ENCODE data around the gene GPR155.

The GPR155 gene

GRCh38 chr2:174454566-174454965 lies 32.3 kb downstream of the GPR155 start:
- Histone ChIP-seq H3K27me3 (ENCODE audit: control insufficient read depth in 1 of 2, insufficient read depth in 2 of 2, low read length in 2 of 2) (no peaks in the 10 kb centered on the region), H3K4me3 (ENCODE audit: low read length in 2 of 2) (no peak overlapping the region), H3K9ac (ENCODE audit: low read length in 2 of 2) (no peak overlapping the region), H3K4me1 (ENCODE audit: control insufficient read depth, insufficient read depth, low read length) (no peaks in the 10 kb centered on the region), H3K9me3 (ENCODE audit: control insufficient read depth in 2 of 2, low read length in 2 of 2) (no peaks in the 10 kb centered on the region), H3K27ac (ENCODE audit: low read length) (no peak overlapping the region), H3K36me3 (ENCODE audit: control insufficient read depth in 2 of 2, insufficient read depth in 2 of 2, low read length in 2 of 2) (peaks cover 22 to 28% of the 10 kb centered on the region in 2 donors)

GRCh38 chr2:174450021-174450816 lies 36.6 kb downstream of the GPR155 start:
- H3K27ac ChIP-seq (ENCODE audit: low read length) = no peak overlapping the region
- H3K4me3 ChIP-seq (ENCODE audit: low read length in 2 of 2) = no peak overlapping the region
- H3K27me3 ChIP-seq (ENCODE audit: control insufficient read depth in 1 of 2, insufficient read depth in 2 of 2, low read length in 2 of 2) = no peaks in the 10 kb centered on the region
- H3K9me3 ChIP-seq (ENCODE audit: control insufficient read depth in 2 of 2, low read length in 2 of 2) = no peaks in the 10 kb centered on the region
- no peak overlapping the region for H3K9ac ChIP-seq (ENCODE audit: low read length in 2 of 2)
- H3K4me1 ChIP-seq (ENCODE audit: control insufficient read depth, insufficient read depth, low read length) = no peaks in the 10 kb centered on the region
- H3K36me3 ChIP-seq (ENCODE audit: control insufficient read depth in 2 of 2, insufficient read depth in 2 of 2, low read length in 2 of 2) = peaks cover 10 to 14% of the 10 kb centered on the region in 2 donors

- Histone ChIP-seq H3K27me3 (ENCODE audit: control insufficient read depth in 1 of 2, insufficient read depth in 2 of 2, low read length in 2 of 2) (no peaks in the 10 kb centered on the region), H3K4me1 (ENCODE audit: control insufficient read depth, insufficient read depth, low read length) (no peaks in the 10 kb centered on the region), H3K36me3 (ENCODE audit: control insufficient read depth in 2 of 2, insufficient read depth in 2 of 2, low read length in 2 of 2) (peaks cover 13 to 15% of the 10 kb centered on the region in 2 donors), H3K9ac (ENCODE audit: low read length in 2 of 2) (no peak overlapping the region), H3K9me3 (ENCODE audit: control insufficient read depth in 2 of 2, low read length in 2 of 2) (no peaks in the 10 kb centered on the region), H3K27ac (ENCODE audit: low read length) (no peak overlapping the region), H3K4me3 (ENCODE audit: low read length in 2 of 2) (no peak overlapping the region)
Measured at GRCh38 chr2:174449033-174449432, 37.8 kb downstream of the GPR155 start.

- Histone ChIP-seq H3K4me1 (ENCODE audit: control insufficient read depth, insufficient read depth, low read length) (peaks cover 7% of the 10 kb centered on the region), H3K27ac (ENCODE audit: low read length) (no peak overlapping the region), H3K36me3 (ENCODE audit: control insufficient read depth in 2 of 2, insufficient read depth in 2 of 2, low read length in 2 of 2) (peaks cover 15 to 18% of the 10 kb centered on the region in 2 donors)
Measured at GRCh38 chr2:174446531-174446930, 40.3 kb downstream of the GPR155 start.

GRCh38 chr2:174445248-174445647 lies 41.6 kb downstream of the GPR155 start:
- H3K9me3 ChIP-seq (ENCODE audit: control insufficient read depth in 2 of 2, low read length in 2 of 2) = no peaks in the 10 kb centered on the region
- peaks cover 7% of the 10 kb centered on the region for H3K4me1 ChIP-seq (ENCODE audit: control insufficient read depth, insufficient read depth, low read length)
- no peaks in the 10 kb centered on the region for H3K27me3 ChIP-seq (ENCODE audit: control insufficient read depth in 1 of 2, insufficient read depth in 2 of 2, low read length in 2 of 2)
- H3K36me3 ChIP-seq (ENCODE audit: control insufficient read depth in 2 of 2, insufficient read depth in 2 of 2, low read length in 2 of 2) = peaks cover 15 to 18% of the 10 kb centered on the region in 2 donors
- H3K27ac ChIP-seq (ENCODE audit: low read length) = no peak overlapping the region
- no peak overlapping the region for H3K9ac ChIP-seq (ENCODE audit: low read length in 2 of 2)
- H3K4me3 ChIP-seq (ENCODE audit: low read length in 2 of 2) = peak overlapping the region in 1 of 2 donors; percentile 25

More at GRCh38 chr2:174446531-174446930, 40.3 kb downstream of the GPR155 start:
- H3K4me3 ChIP-seq (ENCODE audit: low read length in 2 of 2) = no peak overlapping the region
- H3K27me3 ChIP-seq (ENCODE audit: control insufficient read depth in 1 of 2, insufficient read depth in 2 of 2, low read length in 2 of 2) = no peaks in the 10 kb centered on the region
- H3K9ac ChIP-seq (ENCODE audit: low read length in 2 of 2) = no peak overlapping the region
- no peaks in the 10 kb centered on the region for H3K9me3 ChIP-seq (ENCODE audit: control insufficient read depth in 2 of 2, low read length in 2 of 2)

GRCh38 chr2:174444761-174445160 lies 42.1 kb downstream of the GPR155 start:
- Histone ChIP-seq H3K9ac (ENCODE audit: low read length in 2 of 2) (no peak overlapping the region), H3K36me3 (ENCODE audit: control insufficient read depth in 2 of 2, insufficient read depth in 2 of 2, low read length in 2 of 2) (peaks cover 18% of the 10 kb centered on the region in 2 donors), H3K27ac (ENCODE audit: low read length) (no peak overlapping the region), H3K9me3 (ENCODE audit: control insufficient read depth in 2 of 2, low read length in 2 of 2) (no peaks in the 10 kb centered on the region), H3K4me1 (ENCODE audit: control insufficient read depth, insufficient read depth, low read length) (peaks cover 7% of the 10 kb centered on the region), H3K27me3 (ENCODE audit: control insufficient read depth in 1 of 2, insufficient read depth in 2 of 2, low read length in 2 of 2) (no peaks in the 10 kb centered on the region), H3K4me3 (ENCODE audit: low read length in 2 of 2) (peak overlapping the region in 1 of 2 donors; percentile 25)

GRCh38 chr2:174442546-174443510 lies 44.0 kb downstream of the GPR155 start:
- Histone ChIP-seq H3K4me1 (ENCODE audit: control insufficient read depth, insufficient read depth, low read length) (peaks cover 10% of the 10 kb centered on the region), H3K27ac (ENCODE audit: low read length) (no peak overlapping the region), H3K9ac (ENCODE audit: low read length in 2 of 2) (no peak overlapping the region), H3K9me3 (ENCODE audit: control insufficient read depth in 2 of 2, low read length in 2 of 2) (no peaks in the 10 kb centered on the region), H3K27me3 (ENCODE audit: control insufficient read depth in 1 of 2, insufficient read depth in 2 of 2, low read length in 2 of 2) (no peaks in the 10 kb centered on the region), H3K36me3 (ENCODE audit: control insufficient read depth in 2 of 2, insufficient read depth in 2 of 2, low read length in 2 of 2) (peaks cover 13 to 18% of the 10 kb centered on the region in 2 donors), H3K4me3 (ENCODE audit: low read length in 2 of 2) (no peak overlapping the region)

- Histone ChIP-seq H3K4me1 (ENCODE audit: control insufficient read depth, insufficient read depth, low read length) (peaks cover 10% of the 10 kb centered on the region), H3K36me3 (ENCODE audit: control insufficient read depth in 2 of 2, insufficient read depth in 2 of 2, low read length in 2 of 2) (peaks cover 19 to 24% of the 10 kb centered on the region in 2 donors)
Measured at GRCh38 chr2:174439950-174440349, 46.9 kb downstream of the GPR155 start.

GRCh38 chr2:174439323-174439722 lies 47.5 kb downstream of the GPR155 start:
- H3K36me3 ChIP-seq (ENCODE audit: control insufficient read depth in 2 of 2, insufficient read depth in 2 of 2, low read length in 2 of 2) = peaks cover 15 to 24% of the 10 kb centered on the region in 2 donors
- H3K27me3 ChIP-seq (ENCODE audit: control insufficient read depth in 1 of 2, insufficient read depth in 2 of 2, low read length in 2 of 2) = no peaks in the 10 kb centered on the region
- no peak overlapping the region for H3K9ac ChIP-seq (ENCODE audit: low read length in 2 of 2)
- H3K4me1 ChIP-seq (ENCODE audit: control insufficient read depth, insufficient read depth, low read length) = peaks cover 10% of the 10 kb centered on the region
- no peak overlapping the region for H3K4me3 ChIP-seq (ENCODE audit: low read length in 2 of 2)
- H3K27ac ChIP-seq (ENCODE audit: low read length) = no peak overlapping the region
- no peaks in the 10 kb centered on the region for H3K9me3 ChIP-seq (ENCODE audit: control insufficient read depth in 2 of 2, low read length in 2 of 2)

More at GRCh38 chr2:174439950-174440349, 46.9 kb downstream of the GPR155 start:
- Histone ChIP-seq H3K9ac (ENCODE audit: low read length in 2 of 2) (no peak overlapping the region), H3K4me3 (ENCODE audit: low read length in 2 of 2) (no peak overlapping the region), H3K27me3 (ENCODE audit: control insufficient read depth in 1 of 2, insufficient read depth in 2 of 2, low read length in 2 of 2) (no peaks in the 10 kb centered on the region), H3K27ac (ENCODE audit: low read length) (no peak overlapping the region), H3K9me3 (ENCODE audit: control insufficient read depth in 2 of 2, low read length in 2 of 2) (no peaks in the 10 kb centered on the region)

GRCh38 chr2:174438146-174438886 lies 48.5 kb downstream of the GPR155 start:
- H3K36me3 ChIP-seq (ENCODE audit: control insufficient read depth in 2 of 2, insufficient read depth in 2 of 2, low read length in 2 of 2) = peaks cover 15 to 20% of the 10 kb centered on the region in 2 donors
- no peak overlapping the region for H3K27ac ChIP-seq (ENCODE audit: low read length)
- H3K9ac ChIP-seq (ENCODE audit: low read length in 2 of 2) = no peak overlapping the region
- H3K4me1 ChIP-seq (ENCODE audit: control insufficient read depth, insufficient read depth, low read length) = peaks cover 10% of the 10 kb centered on the region
- H3K27me3 ChIP-seq (ENCODE audit: control insufficient read depth in 1 of 2, insufficient read depth in 2 of 2, low read length in 2 of 2) = no peaks in the 10 kb centered on the region
- H3K4me3 ChIP-seq (ENCODE audit: low read length in 2 of 2) = no peak overlapping the region
- H3K9me3 ChIP-seq (ENCODE audit: control insufficient read depth in 2 of 2, low read length in 2 of 2) = no peaks in the 10 kb centered on the region

All from stomach smooth muscle (tissue), 2 donors.